IPS-18a (cell line): ENCODE measurements around the gene NDUFS6.

Experiments
- H3K27ac ChIP-seq: one replicate; pipeline ENCODE4 v1.5.1; 2013; ENCODE audit warnings: low read length
- H3K27me3 ChIP-seq: one replicate; pipeline ENCODE4 v1.6.1; 2013; ENCODE audit warnings: mild to moderate bottlenecking, low read length; ENCODE audit not compliant: control insufficient read depth, insufficient read depth
- H3K36me3 ChIP-seq: one replicate; pipeline ENCODE4 v1.6.1; 2013; ENCODE audit warnings: low read depth, low read length; ENCODE audit not compliant: control insufficient read depth
- H3K4me1 ChIP-seq: one replicate; pipeline ENCODE4 v1.6.1; 2013; ENCODE audit warnings: low read depth, low read length; ENCODE audit not compliant: control insufficient read depth
- H3K4me3 ChIP-seq: one replicate; pipeline ENCODE4 v1.5.1; 2013; ENCODE audit warnings: low read length
- H3K9ac ChIP-seq: one replicate; pipeline ENCODE4 v1.6.1; 2013; ENCODE audit warnings: mild to moderate bottlenecking, low read length, moderate library complexity
- H3K9me3 ChIP-seq: one replicate; pipeline ENCODE4 v1.6.1; 2013; ENCODE audit warnings: low read depth, low read length; ENCODE audit not compliant: control insufficient read depth

The NDUFS6 gene

DNA sequence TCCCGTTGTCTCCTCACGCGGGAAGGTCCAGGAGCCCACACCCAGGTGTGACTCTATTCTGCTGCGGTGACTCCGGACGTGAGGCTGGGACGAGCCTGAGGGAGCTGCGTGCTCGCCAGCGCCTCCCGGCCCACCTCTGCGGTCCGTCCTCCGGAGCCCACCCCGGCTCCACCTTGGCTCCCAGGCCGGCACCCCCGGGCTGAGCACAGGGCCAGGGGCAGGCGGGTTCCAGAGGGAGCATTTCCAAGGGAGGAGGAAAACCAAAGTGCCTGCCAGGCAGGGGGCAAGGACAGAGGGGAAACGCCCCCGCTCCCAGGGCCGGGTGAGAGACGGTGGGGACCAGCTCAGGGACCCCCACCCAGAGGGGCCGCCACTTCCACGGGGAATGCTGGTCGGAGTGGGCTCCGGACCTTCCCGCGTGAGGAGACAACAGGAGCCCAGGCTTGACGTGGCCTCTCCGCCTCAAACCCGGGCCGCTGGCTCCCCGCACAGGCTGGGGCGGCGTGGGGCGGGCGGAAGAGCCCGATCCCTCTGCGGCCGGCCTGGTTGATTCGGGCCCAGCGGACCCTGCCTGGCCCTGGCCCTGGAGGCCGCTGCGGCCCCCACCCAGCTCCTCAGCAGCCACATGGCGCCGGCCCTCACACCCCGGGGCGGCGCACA, 55.5 kb downstream of the NDUFS6 start:
- H3K27ac ChIP-seq: no peak overlapping the region
- H3K9ac ChIP-seq: no peak overlapping the region
- H3K27me3 ChIP-seq: peaks cover 13% of the 10 kb centered on the region
- no peaks in the 10 kb centered on the region for H3K36me3 ChIP-seq
- no peak overlapping the region for H3K4me3 ChIP-seq
- peaks cover 2% of the 10 kb centered on the region for H3K4me1 ChIP-seq
- no peaks in the 10 kb centered on the region for H3K9me3 ChIP-seq

DNA sequence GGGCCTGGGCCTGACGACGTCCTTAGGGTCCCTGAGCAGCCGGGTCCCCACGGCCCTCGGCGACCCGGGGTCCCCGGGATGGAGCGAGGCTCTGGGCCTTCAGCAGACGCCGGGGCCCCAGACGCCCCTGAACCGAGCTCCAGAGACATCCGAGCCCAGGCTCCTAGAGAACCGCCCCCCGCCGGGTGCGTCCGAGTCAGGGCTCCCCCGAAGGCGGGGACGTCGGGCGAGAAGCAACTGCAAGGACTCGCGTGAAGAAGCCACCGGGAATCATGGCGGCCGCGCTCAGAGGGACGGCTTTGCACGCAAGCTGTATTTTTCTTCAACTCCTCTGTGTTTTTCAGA, 56.0 kb downstream of the NDUFS6 start:
- Histone ChIP-seq H3K36me3 (no peaks in the 10 kb centered on the region), H3K4me3 (no peak overlapping the region), H3K9me3 (no peaks in the 10 kb centered on the region), H3K27me3 (peaks cover 9% of the 10 kb centered on the region), H3K9ac (no peak overlapping the region), H3K4me1 (no peaks in the 10 kb centered on the region), H3K27ac (no peak overlapping the region)

DNA sequence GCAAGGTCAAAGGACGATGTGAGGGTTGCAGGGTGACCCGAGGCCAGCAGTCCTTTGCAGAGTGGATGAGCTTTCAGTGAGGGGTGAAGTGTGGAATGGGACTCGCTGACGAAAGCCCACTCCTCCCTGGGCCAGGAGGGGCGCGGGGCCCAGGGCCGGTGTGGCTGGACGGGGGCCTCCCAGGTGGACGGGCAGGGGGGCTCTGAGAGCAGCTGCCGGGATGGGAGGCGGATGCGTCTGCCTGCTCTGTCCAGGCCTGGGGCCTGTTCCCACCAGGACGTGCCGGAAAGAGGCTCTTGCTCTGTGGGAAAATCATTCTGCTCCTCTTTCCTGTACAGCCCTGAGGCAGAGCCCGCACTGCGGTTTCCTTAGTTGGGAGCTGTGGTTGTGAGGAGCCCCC, 57.2 kb downstream of the NDUFS6 start:
- Histone ChIP-seq H3K36me3 (no peaks in the 10 kb centered on the region), H3K9me3 (no peaks in the 10 kb centered on the region), H3K27ac (no peak overlapping the region), H3K27me3 (no peaks in the 10 kb centered on the region), H3K9ac (no peak overlapping the region), H3K4me3 (no peak overlapping the region), H3K4me1 (no peaks in the 10 kb centered on the region)

DNA sequence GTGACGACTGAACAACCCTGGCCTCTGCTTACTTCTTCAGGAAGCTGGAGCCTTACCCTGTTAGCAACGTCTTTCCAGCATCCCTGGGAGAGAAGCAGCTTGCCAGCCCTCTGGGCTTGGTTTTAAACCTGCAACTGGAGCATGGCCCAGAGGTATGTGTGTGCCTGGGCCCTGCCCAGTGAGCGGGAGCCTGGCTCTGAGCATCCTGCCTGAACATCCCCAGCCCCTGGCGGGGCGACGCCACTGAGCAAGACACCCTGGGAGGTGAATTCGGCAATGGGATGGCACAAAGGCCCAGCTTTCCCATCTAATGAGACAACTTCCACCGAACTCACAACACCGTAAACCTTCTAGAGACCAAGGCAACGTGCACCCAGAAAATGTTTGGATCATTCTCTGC, 57.9 kb downstream of the NDUFS6 start:
- H3K9me3 ChIP-seq: no peaks in the 10 kb centered on the region
- H3K9ac ChIP-seq: no peak overlapping the region
- H3K27me3 ChIP-seq: no peaks in the 10 kb centered on the region

DNA sequence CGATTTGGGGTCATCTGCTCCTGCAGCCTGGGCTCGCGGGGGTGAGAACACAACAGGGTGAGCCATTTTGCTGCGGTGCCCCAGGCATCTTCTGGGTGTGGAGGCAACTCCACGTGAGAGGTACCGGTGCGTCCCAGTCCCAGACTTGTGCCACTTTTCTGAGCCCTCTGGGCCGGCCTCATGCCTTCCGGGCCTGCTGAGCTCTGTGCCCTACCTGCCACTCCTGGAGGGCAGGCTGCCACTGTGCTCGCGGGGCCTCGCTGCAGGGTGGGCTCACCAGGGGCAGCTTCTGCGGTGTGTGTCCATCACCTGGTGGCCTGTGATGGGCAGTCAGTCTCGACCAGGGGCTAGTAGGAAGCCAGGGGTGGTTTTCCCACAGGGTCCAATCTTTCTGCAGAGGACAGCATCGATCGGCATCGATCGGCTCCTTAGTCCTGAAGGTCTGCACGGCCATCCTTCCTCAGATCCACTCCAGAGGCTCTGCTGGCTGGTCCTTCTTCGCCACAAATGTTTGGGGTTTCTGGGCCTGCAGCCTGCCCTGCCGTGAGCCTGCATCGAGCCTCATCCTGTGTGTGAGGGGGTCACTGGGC, 58.9 kb downstream of the NDUFS6 start:
- H3K9ac ChIP-seq: no peak overlapping the region
- no peaks in the 10 kb centered on the region for H3K4me1 ChIP-seq
- no peak overlapping the region for H3K4me3 ChIP-seq
- H3K36me3 ChIP-seq: no peaks in the 10 kb centered on the region
- H3K27me3 ChIP-seq: no peaks in the 10 kb centered on the region
- H3K9me3 ChIP-seq: no peaks in the 10 kb centered on the region
- H3K27ac ChIP-seq: no peak overlapping the region

More for the DNA sequence above, 57.9 kb downstream of the NDUFS6 start:
- Histone ChIP-seq H3K4me1 (no peaks in the 10 kb centered on the region), H3K36me3 (no peaks in the 10 kb centered on the region), H3K4me3 (no peak overlapping the region), H3K27ac (no peak overlapping the region)

DNA sequence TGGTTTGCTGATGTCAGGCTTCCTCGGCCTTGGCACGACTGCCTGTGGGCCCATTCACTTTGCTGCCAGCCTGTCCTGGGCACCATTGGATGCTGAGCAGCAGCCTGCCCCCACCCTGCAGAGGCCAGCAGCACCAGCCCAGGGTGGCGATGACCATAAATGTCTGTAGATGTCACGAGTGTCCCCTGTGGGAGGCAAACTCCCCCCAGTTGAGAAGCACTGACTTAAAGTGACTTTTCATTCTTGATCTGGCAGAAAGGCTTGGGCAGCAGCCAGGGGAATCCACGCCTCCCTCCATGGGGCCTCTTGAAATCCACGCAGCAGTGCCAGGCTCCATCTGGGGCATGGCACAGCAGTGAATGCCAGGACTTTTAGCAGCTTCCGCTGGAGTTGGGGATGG, 59.7 kb downstream of the NDUFS6 start:
- Histone ChIP-seq H3K9ac (no peak overlapping the region), H3K27me3 (no peaks in the 10 kb centered on the region), H3K4me3 (no peak overlapping the region), H3K36me3 (no peaks in the 10 kb centered on the region), H3K9me3 (no peaks in the 10 kb centered on the region), H3K27ac (no peak overlapping the region), H3K4me1 (no peaks in the 10 kb centered on the region)

DNA sequence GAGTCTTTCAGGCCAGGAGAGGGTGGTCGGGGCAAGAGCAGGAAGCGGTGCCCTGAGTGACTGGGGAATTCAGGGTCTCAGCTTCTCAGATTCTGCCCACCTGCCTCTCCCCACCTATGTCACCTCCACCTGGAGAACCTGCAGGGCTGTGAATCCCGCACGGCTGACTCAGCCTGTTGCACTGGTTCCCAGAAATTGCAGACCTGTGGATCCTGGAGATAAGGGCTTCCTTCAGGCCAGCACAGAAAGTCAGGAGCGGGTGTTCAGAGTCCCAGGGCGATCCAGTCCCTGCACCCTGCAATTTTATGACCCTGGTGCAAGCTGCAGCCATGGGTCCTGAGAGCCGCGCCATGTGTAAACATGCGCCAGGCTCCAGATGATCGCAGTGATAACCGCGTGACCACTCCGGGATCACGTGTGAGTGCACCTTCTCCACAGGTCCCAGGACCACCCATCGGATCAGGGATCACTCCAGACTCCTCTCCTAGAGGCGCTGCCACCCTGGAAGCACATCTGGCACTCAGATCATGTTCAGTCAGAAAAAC, 63.8 kb downstream of the NDUFS6 start:
- Histone ChIP-seq H3K9ac (no peak overlapping the region), H3K4me3 (no peak overlapping the region), H3K9me3 (no peaks in the 10 kb centered on the region), H3K36me3 (no peaks in the 10 kb centered on the region), H3K27ac (no peak overlapping the region), H3K27me3 (peaks cover 6% of the 10 kb centered on the region), H3K4me1 (no peaks in the 10 kb centered on the region)

DNA sequence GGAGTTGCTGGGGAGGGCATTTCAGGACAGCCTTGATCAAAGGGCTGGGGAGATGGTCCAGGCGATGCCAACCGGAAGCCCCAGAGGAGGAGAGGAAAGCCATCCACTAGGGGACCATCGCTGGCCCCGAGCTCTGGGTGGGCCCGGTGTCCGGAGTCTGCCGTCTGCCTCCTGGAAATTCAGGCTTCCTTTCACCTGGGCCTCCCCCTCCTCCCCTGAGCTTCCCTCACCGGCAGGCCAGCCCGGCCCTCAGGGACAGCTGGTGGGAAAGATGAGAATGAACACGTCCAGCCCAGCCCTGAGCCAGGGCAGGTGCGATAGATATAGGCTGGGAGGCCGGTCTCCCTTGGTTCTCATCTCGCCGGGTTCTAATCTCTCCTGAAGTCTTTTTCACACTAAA, 64.3 kb downstream of the NDUFS6 start:
- H3K9ac ChIP-seq: no peak overlapping the region
- no peaks in the 10 kb centered on the region for H3K36me3 ChIP-seq
- no peaks in the 10 kb centered on the region for H3K4me1 ChIP-seq
- no peaks in the 10 kb centered on the region for H3K9me3 ChIP-seq
- H3K27me3 ChIP-seq: peaks cover 6% of the 10 kb centered on the region
- H3K4me3 ChIP-seq: no peak overlapping the region
- no peak overlapping the region for H3K27ac ChIP-seq
